IMR-90 (cell line): ENCODE results near the gene DAAM2.

Source experiments
- NFE2L2 ChIP-seq: fragments of 150-350 bp; IDR thresholded peaks from 2 replicates; pipeline ENCODE4 v1.6.1; 2016; ENCODE audit warnings: low read depth, mild to moderate bottlenecking, low read length
- POLR2A ChIP-seq: IDR thresholded peaks from 2 replicates; pipeline ENCODE4 v1.6.1; 2012; ENCODE audit warnings: mild to moderate bottlenecking, low read depth, low read length
- TF ChIP-seq, protein P1 (sequence below): conservative IDR thresholded peaks from 2 replicates; pipeline ENCODE4 v1.5.1; 2012; ENCODE audit warnings: mild to moderate bottlenecking, low read depth, low read length, improper control_type of control experiment
- TF ChIP-seq, protein P2 (sequence below): fragments of 150-350 bp; IDR thresholded peaks from 2 replicates; pipeline ENCODE4 v1.6.1; 2016; ENCODE audit warnings: low read depth, mild to moderate bottlenecking, low read length, moderate library complexity, borderline replicate concordance

DNA sequence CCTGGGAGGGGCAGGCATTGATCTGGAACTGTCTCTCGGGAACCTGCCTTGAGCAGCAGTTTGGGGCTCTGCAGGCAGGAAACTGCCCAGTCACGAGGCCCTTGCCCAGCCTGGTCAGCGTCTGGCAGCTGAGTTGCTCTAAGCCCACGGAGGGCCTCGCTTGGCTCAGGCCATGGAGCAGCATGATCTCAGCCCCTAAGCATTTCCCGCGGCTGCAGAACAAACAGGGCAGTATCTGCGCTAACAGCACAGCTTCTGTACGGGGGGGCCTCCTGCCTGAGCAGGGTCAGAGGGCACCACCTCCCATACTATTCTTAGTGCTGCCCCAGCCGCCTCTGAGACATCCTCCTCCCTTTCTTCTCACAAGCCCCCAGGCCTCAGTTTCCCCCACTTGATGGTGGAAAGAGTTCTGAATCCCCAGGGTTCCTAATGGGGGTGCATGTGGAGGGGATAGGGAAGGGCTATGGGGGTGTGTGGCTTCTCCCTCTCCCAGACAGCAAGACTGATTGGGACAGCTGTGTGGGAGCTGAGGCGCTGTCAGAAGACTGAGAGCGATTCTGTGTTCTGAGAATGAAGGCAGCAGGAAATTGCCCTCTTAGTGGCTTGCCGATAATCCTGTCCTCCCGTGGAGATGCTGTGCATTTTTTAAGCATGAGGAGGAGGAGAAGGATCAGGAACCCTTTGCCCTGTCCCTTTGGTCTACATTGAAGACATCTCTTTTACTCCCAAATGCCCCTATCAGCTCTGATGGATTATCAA is 95.7 kb downstream of the DAAM2 start:
- TF ChIP-seq, protein P1, sequence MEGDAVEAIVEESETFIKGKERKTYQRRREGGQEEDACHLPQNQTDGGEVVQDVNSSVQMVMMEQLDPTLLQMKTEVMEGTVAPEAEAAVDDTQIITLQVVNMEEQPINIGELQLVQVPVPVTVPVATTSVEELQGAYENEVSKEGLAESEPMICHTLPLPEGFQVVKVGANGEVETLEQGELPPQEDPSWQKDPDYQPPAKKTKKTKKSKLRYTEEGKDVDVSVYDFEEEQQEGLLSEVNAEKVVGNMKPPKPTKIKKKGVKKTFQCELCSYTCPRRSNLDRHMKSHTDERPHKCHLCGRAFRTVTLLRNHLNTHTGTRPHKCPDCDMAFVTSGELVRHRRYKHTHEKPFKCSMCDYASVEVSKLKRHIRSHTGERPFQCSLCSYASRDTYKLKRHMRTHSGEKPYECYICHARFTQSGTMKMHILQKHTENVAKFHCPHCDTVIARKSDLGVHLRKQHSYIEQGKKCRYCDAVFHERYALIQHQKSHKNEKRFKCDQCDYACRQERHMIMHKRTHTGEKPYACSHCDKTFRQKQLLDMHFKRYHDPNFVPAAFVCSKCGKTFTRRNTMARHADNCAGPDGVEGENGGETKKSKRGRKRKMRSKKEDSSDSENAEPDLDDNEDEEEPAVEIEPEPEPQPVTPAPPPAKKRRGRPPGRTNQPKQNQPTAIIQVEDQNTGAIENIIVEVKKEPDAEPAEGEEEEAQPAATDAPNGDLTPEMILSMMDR: no peak
- TF ChIP-seq, protein P2, sequence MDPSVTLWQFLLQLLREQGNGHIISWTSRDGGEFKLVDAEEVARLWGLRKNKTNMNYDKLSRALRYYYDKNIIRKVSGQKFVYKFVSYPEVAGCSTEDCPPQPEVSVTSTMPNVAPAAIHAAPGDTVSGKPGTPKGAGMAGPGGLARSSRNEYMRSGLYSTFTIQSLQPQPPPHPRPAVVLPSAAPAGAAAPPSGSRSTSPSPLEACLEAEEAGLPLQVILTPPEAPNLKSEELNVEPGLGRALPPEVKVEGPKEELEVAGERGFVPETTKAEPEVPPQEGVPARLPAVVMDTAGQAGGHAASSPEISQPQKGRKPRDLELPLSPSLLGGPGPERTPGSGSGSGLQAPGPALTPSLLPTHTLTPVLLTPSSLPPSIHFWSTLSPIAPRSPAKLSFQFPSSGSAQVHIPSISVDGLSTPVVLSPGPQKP: no peak
- no peak; the same call in 1 of the 2 replicates for TF ChIP-seq POLR2A
- TF ChIP-seq NFE2L2: peak; percentile 84
